Amygdala (tissue), 56 donors: ENCODE measurements around the gene NPY.

ENCODE experiments used
- DNase-seq, 56 donors: peaks; one replicate each; lab custom pipeline; 2025; lab: John Stamatoyannopoulos, UW

Gene NPY

GRCh38 chr7:24312588-24312987 is 28.6 kb downstream of the NPY start:
- no peak for DNase-seq

- DNase-seq: no peak
These were observed 29.8 kb downstream of the NPY start for GRCh38 chr7:24313777-24314176.

- DNase-seq: no peak
These were observed 32.4 kb downstream of the NPY start for GRCh38 chr7:24316340-24316739.

GRCh38 chr7:24318326-24318725 is 34.3 kb downstream of the NPY start:
- DNase-seq: no peak

- no peak for DNase-seq
These were observed 35.2 kb downstream of the NPY start for GRCh38 chr7:24319209-24319608.

GRCh38 chr7:24323961-24324480 is 40.0 kb downstream of the NPY start:
- no peak for DNase-seq

GRCh38 chr7:24325708-24326107 is 41.7 kb downstream of the NPY start:
- DNase-seq: no peak

GRCh38 chr7:24328050-24328449 is 44.1 kb downstream of the NPY start:
- no peak for DNase-seq

- no peak for DNase-seq
These were observed 44.9 kb downstream of the NPY start for GRCh38 chr7:24328894-24329293.

GRCh38 chr7:24334012-24334411 is 50.0 kb downstream of the NPY start:
- no peak for DNase-seq

- DNase-seq: no peak
These were observed 50.6 kb downstream of the NPY start for GRCh38 chr7:24334627-24335026.

GRCh38 chr7:24336461-24336860 is 52.5 kb downstream of the NPY start:
- DNase-seq: no peak

GRCh38 chr7:24337180-24337579 is 53.2 kb downstream of the NPY start:
- DNase-seq: peak in 6 of 56 donors; percentile 1 to 25 (median 12)

GRCh38 chr7:24339575-24339974 is 55.6 kb downstream of the NPY start:
- DNase-seq: no peak

- no peak for DNase-seq
These were observed 56.7 kb downstream of the NPY start for GRCh38 chr7:24340727-24341126.
